Stimulated activated CD4-positive, alpha-beta T cell treated with anti-CD3 and anti-CD28 coated beads, Interleukin-4, amount 100 ng/mL, for 24 hours (primary cell): Measurements from ENCODE around the gene NAT10.
"Not testable (repeated sequence)": the region's sequence is repeated elsewhere in the genome, so short reads cannot be mapped to it uniquely, and the experiment has no call there.

Experiments used
- DNase-seq: peaks from one replicate; pipeline ENCODE4 v3.0.0-alpha.2; 2020

Gene NAT10

GRCh38 chr11:34105079-34105956 is at the start of gene NAT10:
NAT10 (plus strand) TSS chr11:34105629; CDS start chr11:34108226, 2,597 bp downstream.
- DNase-seq, result peak; percentile 98

DNA sequence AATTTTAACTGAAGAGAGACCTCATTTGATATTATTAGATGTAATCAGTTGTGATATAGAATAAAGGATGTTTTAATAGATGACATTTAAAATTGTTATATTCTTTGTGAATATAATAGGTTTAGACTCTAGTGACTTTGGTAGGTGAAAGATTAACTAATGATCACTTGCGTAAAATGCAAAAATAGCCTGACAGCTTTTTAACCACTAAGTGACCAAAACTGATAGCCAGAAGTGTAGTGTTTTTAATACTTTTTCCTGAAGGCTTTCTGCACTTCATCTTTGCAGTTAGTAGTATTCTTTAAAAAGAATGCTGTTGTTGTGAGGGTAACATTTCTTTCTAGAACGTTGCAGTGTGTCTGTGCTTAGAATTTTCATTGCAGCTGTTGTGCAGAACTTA is 48.8 kb upstream of the NAT10 start:
- DNase-seq, result no peak

DNA sequence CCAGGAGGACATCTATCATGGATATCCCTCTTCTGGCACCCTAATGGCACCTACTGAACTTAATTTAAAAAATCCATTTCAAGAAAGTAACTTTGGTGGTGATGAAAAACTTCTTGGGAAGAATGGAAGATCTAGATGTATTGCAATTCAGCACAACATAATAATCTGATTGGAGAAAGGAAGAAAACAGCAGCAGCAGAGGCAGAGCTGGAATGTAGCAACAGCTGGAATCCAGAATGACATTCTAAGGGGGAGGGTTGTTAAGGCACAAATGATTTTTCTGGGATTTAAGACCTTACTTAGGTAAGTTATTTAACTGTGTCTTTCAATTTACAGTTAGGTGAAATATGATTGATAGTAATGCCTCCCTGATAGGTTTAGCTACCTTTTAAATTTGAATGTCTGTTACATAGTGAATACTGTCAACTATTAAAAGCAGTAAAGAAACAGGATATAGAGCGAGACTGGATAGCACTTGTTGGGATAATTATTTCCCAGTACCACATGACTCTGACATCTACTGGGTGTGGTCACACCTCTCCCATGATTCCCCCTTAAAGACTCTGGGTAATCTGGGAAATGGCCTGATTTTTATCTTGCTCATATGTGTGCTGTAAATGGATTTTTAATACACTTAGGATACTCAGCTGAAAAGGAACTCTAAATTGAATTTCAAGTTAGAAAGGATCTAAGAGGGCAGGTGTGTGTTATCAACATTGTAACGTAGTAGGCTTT is 42.2 kb upstream of the NAT10 start:
- no peak for DNase-seq

DNA sequence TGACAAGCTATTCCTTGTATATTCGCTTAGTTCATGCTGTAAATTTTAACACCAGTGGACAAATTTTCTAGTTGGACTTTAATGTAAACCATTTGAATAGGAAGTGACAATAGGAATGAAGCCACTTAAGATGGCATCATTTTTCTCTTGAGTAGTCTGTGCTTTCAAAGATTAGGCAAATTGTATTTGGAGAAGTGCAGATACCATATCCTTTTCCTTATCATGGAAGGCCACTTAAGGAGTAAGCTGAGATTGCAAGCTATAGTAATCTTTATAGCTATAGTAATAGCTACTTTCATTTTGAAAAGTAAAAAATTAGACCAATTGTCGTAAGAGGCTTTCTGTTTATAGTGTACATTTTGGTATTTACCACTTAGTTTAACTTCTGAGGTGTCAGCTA is 41.1 kb upstream of the NAT10 start:
- DNase-seq, result no peak

GRCh38 chr11:34065505-34066203 is 39.8 kb upstream of the NAT10 start:
- no peak for DNase-seq

DNA sequence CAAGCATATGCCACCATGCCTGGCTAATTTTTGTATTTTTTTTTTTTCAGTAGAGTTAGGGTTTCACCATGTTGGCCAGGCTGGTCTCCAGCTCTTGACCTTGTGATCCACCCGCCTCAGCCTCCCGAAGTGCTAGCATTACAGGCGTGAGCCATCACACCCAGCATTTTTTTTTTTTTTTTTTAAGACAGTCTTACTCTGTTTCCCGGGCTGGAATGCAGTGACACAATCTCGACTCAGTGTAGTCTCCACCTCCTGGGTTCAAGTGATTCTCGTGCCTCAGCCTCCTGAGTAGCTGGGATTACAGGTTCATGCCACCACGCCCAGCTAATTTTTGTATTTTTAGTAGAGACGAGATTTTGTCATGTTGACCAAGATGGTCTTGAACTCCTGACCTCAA is 38.7 kb upstream of the NAT10 start:
- DNase-seq, result not testable (repeated sequence)

DNA sequence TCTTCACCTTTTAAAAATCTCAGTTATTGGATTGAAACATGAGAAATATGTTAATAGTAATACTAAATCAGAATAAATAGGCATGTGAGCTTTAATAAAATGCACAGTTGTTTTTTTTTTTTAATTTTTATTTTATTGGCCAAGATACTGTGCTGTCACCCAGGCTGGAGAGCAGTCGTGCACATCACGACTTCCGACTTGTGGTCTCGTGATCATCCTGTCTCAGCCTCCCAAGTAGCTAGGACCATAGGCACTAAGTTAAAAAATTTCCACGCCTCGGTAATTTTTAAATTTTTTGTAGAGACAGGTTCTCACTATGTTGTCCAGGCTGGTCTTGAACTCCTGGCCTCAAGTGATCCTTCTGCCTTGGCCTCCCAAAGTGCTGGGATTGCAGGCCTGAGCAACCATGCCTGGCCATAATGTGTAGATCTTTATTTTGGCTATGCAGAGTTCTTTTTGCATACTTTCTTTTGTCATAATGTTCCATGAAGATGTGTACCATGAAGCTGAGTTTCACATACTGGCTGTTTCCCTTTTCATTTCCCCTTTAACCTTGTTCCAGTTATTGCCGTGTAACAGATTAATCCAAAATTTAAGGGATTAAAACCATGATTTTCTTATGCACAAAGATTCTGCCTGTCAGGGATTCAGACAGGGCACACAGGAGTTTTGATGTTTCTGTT is 37.9 kb upstream of the NAT10 start:
- DNase-seq, result no peak

GRCh38 chr11:34068111-34068510 is 37.3 kb upstream of the NAT10 start:
- no peak for DNase-seq

GRCh38 chr11:34071306-34071705 is 34.1 kb upstream of the NAT10 start:
- not testable (repeated sequence) for DNase-seq

GRCh38 chr11:34072041-34072440 is 33.4 kb upstream of the NAT10 start:
- no peak for DNase-seq

GRCh38 chr11:34072832-34073231 is 32.6 kb upstream of the NAT10 start:
- DNase-seq, result no peak

DNA sequence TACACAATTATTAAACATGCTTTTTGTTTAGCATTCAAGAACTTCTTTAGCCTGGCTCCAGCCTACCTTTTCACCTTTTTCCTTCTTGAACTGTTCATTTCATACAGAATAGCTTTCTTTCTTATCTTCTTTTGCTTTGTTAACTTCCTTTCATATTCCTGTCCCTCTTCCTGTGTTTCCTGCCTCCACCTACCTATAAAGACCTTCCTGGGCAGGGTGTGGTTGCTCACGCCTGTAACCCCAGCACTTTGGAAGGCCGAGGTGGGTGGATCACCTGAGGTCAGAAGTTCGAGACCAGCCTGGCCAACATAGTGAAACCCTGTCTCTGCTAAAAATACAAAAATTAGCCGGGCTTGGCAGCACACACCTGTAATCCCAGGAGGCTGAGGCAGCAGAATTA is 31.0 kb upstream of the NAT10 start:
- DNase-seq, result no peak

GRCh38 chr11:34075178-34075820 is 30.1 kb upstream of the NAT10 start:
- DNase-seq, result no peak

DNA sequence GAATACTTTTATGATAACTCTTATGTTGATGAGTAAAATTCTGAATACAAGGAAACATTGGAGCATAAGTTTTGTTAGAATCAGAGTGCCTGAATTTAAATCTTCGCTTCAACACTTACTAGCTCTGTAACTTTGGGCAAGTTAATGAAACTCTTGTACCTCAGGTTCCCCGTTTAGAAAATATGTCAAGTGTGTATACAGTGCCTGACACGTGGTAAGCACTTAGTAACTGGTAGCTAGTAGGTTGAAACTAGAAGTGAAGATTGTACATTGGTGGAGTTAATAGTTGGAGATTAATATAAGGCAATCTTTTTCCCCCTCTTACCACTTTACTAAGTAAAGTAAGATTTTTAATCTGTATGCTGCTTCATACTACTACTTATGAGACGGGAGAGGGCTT is 24.8 kb upstream of the NAT10 start:
- DNase-seq, result no peak

- DNase-seq, result no peak
These were observed 20.8 kb upstream of the NAT10 start for GRCh38 chr11:34084637-34085036.

DNA sequence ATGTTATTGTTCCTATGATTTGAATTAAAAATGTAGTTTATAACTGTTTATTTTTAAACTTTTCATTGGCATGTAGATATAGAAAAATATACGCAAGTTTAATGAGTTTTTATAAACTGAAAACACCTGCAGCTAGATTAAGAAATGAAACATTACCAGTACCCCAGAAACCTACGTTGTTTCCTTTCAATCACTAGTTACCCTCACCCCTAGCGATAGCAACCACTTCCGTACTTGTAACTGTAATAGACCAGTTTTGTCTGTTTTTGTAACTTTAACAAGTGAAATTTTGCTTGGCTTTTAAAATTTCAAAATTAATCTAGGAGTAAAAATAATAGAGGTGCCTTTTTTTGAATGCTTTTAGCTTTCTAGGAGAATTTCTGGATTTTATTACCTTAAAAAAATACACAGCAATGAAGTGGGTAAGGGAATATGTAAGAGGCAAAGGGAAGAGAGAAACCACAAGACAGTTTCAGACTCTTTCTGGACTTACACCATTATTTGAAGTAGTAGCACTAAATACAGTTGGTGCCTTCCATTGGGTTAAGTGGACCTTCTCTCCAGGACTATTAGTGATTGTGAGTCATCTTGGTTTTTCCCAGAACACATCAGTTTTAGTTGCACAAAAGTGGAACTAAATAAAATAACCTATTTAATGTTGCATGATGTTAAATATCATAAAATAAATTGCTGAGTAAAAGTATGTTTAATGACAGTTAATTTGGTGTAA is 18.7 kb upstream of the NAT10 start:
- no peak for DNase-seq

- no peak for DNase-seq
These were observed 13.6 kb upstream of the NAT10 start for GRCh38 chr11:34091825-34092224.

- not testable (repeated sequence) for DNase-seq
These were observed 10.5 kb upstream of the NAT10 start for GRCh38 chr11:34094900-34095299.

GRCh38 chr11:34098813-34099212 is 6.6 kb upstream of the NAT10 start:
- no peak for DNase-seq

DNA sequence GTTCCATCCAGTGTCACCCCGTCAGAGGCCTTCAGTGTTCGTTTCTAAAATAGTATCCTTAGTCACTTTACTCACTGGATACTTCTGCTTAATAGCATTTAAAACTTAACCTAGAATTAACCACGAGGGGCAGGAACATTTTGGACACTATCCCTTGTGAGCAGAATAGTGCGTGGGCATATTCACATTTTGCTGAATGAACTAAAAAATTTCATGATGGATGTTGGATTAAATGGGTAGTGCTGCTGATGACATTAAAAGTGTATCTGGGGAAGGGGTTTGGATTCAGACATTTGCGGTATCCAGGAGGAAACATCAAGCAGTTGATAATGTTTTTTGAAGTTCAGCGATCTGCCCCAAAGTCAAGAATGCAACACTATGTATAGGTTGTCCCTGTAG is 750 bp upstream of the NAT10 start:
- no peak for DNase-seq

DNA sequence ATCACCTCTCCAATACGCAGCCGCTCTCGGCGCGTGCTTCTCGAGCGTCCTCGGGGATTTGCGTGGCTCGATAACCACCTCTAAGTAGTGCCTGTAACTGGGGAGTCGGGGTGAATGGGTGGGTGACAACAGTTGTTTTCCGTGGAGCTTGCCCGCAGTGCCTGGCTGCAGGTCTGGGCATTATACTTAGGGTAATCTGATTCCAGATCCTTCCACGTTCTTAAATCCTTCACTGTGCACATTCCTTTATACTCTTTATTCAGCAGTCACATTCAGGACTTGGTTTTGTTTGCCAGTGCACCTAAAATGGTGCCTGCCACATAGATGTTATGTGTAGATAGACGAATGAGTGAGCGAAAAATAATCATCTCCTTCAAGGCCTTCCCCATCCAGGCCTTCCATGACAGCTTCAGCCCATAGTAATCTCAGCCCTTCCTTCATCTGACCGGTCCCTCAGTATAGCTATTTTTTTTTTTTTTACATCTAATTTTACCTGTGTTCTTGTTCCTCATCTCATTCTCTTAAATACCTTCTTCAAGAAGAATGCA is 602 bp downstream of the NAT10 start:
- DNase-seq, result no peak
